ENCODE results near the gene LRTM1. TPM values are rescaled to one million over a fixed set of nuclear protein-coding genes. Genes with fewer than 3 reads are reported as not detected.

Gene LRTM1
- total and polyA plus RNA-seq, 2 of the 13 experiments (the other 11 are each of a cell fraction or from before 2014, with no cell fraction given) = not detected

DNA sequence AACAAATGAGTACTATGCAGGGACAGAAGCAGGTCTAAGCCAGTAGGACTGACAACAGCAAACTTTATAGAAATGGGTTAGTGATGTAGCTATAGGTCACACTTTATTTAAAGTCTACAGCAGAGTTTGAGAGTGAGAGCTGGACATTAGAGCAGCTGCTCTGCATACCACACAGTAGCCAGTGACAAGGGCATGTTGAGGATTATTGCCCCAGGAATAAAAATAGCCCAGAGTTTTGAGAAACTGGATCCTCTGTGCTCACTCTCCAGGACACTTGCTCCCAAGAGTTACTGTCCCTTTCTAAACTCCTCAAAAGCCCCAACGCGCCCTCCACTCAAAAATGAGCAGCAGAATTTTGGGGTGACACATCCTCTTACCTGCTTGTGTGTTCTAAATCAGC, 21.1 kb downstream of the LRTM1 start:
- no peak overlapping the region for H3K4me2 ChIP-seq (ENCODE audit: low read depth, low read length)
- no peaks in the 10 kb centered on the region for H4K20me1 ChIP-seq (ENCODE audit: insufficient read depth, low read length)
- TF ChIP-seq, protein P1, sequence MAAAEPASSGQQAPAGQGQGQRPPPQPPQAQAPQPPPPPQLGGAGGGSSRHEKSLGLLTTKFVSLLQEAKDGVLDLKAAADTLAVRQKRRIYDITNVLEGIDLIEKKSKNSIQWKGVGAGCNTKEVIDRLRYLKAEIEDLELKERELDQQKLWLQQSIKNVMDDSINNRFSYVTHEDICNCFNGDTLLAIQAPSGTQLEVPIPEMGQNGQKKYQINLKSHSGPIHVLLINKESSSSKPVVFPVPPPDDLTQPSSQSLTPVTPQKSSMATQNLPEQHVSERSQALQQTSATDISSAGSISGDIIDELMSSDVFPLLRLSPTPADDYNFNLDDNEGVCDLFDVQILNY (CRISPR knock-in tag; conservative IDR thresholded peaks at IDR 0.05) = no peak
- TF ChIP-seq ZSCAN22 (CRISPR knock-in tag; IDR thresholded peaks at IDR 0.05) (no peak), ZNF441 (CRISPR knock-in tag; IDR thresholded peaks at IDR 0.05; ENCODE audit: borderline replicate concordance) (no peak), ZFX (CRISPR knock-in tag; IDR thresholded peaks at IDR 0.05; ENCODE audit: low read depth) (no peak), ZNF761 (CRISPR knock-in tag; conservative IDR thresholded peaks at IDR 0.05) (no peak), ZNF225 (CRISPR knock-in tag; IDR thresholded peaks at IDR 0.05) (no peak), PAF1 (CRISPR knock-in tag; IDR thresholded peaks at IDR 0.05) (no peak), SIN3B (IDR thresholded peaks at IDR 0.05; ENCODE audit: low read length) (no peak), ZNF205 (CRISPR knock-in tag; IDR thresholded peaks at IDR 0.05) (no peak), ZNF280B (CRISPR knock-in tag; IDR thresholded peaks at IDR 0.05; ENCODE audit: borderline replicate concordance) (no peak), ZBTB7A (CRISPR knock-in tag; IDR thresholded peaks at IDR 0.05) (no peak), DNMT3B (CRISPR knock-in tag; conservative IDR thresholded peaks at IDR 0.05) (no peak), ZNF788 (CRISPR knock-in tag; IDR thresholded peaks at IDR 0.05; ENCODE audit: borderline replicate concordance) (no peak), MATR3 (CRISPR knock-in tag; IDR thresholded peaks at IDR 0.05) (no peak), ZFP37 (CRISPR knock-in tag; IDR thresholded peaks at IDR 0.05; ENCODE audit: borderline replicate concordance) (no peak)
- TF ChIP-seq, protein P2, sequence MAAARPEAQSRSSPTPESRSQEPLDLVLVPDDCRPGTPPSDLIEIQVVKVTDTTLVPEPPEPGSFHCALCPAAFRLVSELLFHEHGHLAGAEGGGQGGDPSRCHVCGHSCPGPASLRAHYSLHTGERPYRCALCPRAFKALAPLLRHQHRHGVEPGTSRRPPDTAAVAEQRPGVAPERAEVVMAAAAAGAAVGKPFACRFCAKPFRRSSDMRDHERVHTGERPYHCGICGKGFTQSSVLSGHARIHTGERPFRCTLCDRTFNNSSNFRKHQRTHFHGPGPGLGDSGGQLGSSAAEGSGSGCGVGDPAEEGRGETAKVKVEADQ (CRISPR knock-in tag; IDR thresholded peaks at IDR 0.05; ENCODE audit: borderline replicate concordance) = no peak
- H2AFZ ChIP-seq (ENCODE audit: low read length) = no peak overlapping the region
- WGBS (ENCODE audit: low lambda C conversion rate) = 0% methylated on average over 2 of the region's 2 CpGs
- H3K36me3 ChIP-seq (replicated peaks in 1 of 2; ENCODE audit: control insufficient read depth in 1 of 2, insufficient read depth in 2 of 2, low read length in 2 of 2) = no peaks in the 10 kb centered on the region
- in situ Hi-C loops (cut with HindIII; ENCODE audit: extremely low pct_ligation_motif_present, low pct_unique_long_range_greater_than_20kb) (no loop called here), intact Hi-C loops (cut with micrococcal nuclease; ENCODE audit: unreplicated experiment) (no loop called here)
- no peaks in the 10 kb centered on the region for H3K4me1 ChIP-seq (ENCODE audit: insufficient read depth, low read length)
- no peak for DNase-seq (ENCODE audit: low spot score)
- no peak overlapping the region for H3K4me3 ChIP-seq (replicated peaks in 1 of 3; ENCODE audit: insufficient read depth in 1 of 3, low read depth in 2 of 3, low read length in 3 of 3)
- no peaks in the 10 kb centered on the region for H3K9me3 ChIP-seq (ENCODE audit: low read length)
- no TSS peak for BruUV-seq (replicated peaks)
- no peak overlapping the region for H3K9ac ChIP-seq (ENCODE audit: insufficient read depth, low read depth, low read length)
- ChIA-PET POLR2A (no interaction called here), CTCF (ENCODE audit: low intra/inter-chr PET ratio, low total read pairs) (no interaction called here)
- no peak for FAIRE-seq
- no peaks in the 10 kb centered on the region for H3K79me2 ChIP-seq (ENCODE audit: insufficient read depth, low read length)
- ATAC-seq = no peak
- no peak overlapping the region for H3K27ac ChIP-seq (ENCODE audit: extremely low read length, insufficient read depth, low read length)
- no peaks in the 10 kb centered on the region; a peak in 1 of 5 replicates for H3K27me3 ChIP-seq (ENCODE audit: control insufficient read depth in 1 of 2, insufficient read depth in 2 of 2, low read length in 2 of 2)

Measured in HepG2 (cell line).